HG02840 (cell line): ENCODE measurements around the gene GRAMD1A.
"Not testable (repeated sequence)": the region's sequence is repeated elsewhere in the genome, so short reads cannot be mapped to it uniquely, and the experiment has no call there.

Experiments
- ATAC-seq: cut with Tn5 transposase; IDR thresholded peaks from one replicate; pipeline ENCODE4 v1.9.1; 2021; ENCODE audit warnings: mild to moderate bottlenecking, moderate library complexity, moderate number of reproducible peaks; ENCODE audit not compliant: unreplicated experiment, low FRiP score

GRAMD1A gene

GRCh38 chr19:34975056-34975455, 25.1 kb upstream of the GRAMD1A start:
- ATAC-seq, result no peak

GRCh38 chr19:34976611-34977010, 23.5 kb upstream of the GRAMD1A start:
- no peak for ATAC-seq

GRCh38 chr19:34979819-34980640, 20.1 kb upstream of the GRAMD1A start:
- no peak for ATAC-seq

- ATAC-seq, result no peak
Measured at GRCh38 chr19:34982275-34982674, 17.8 kb upstream of the GRAMD1A start.

- no peak for ATAC-seq
Measured at GRCh38 chr19:34983786-34984185, 16.3 kb upstream of the GRAMD1A start.

GRCh38 chr19:34984287-34984686, 15.8 kb upstream of the GRAMD1A start:
- no peak for ATAC-seq

- no peak for ATAC-seq
Measured at GRCh38 chr19:34985249-34986022, 14.7 kb upstream of the GRAMD1A start.

- ATAC-seq, result no peak
Measured at GRCh38 chr19:34988119-34988518, 12.0 kb upstream of the GRAMD1A start.

- no peak for ATAC-seq
Measured at GRCh38 chr19:34989298-34989697, 10.8 kb upstream of the GRAMD1A start.

- ATAC-seq, result no peak
Measured at GRCh38 chr19:34990578-34991192, 9.4 kb upstream of the GRAMD1A start.

GRCh38 chr19:34991542-34992333, 8.4 kb upstream of the GRAMD1A start:
- no peak for ATAC-seq

- not testable (repeated sequence) for ATAC-seq
Measured at GRCh38 chr19:34992582-34992981, 7.5 kb upstream of the GRAMD1A start.

- no peak for ATAC-seq
Measured at GRCh38 chr19:34994286-34994642, 5.9 kb upstream of the GRAMD1A start.

GRCh38 chr19:34994643-34995541, 5.2 kb upstream of the GRAMD1A start:
- ATAC-seq, result no peak

- no peak for ATAC-seq
Measured at GRCh38 chr19:34995551-34995950, 4.6 kb upstream of the GRAMD1A start.

GRCh38 chr19:34997071-34997617, 3.0 kb upstream of the GRAMD1A start:
- no peak for ATAC-seq

GRCh38 chr19:34998224-34998623, 1.9 kb upstream of the GRAMD1A start:
- not testable (repeated sequence) for ATAC-seq

GRCh38 chr19:34998777-34999497, 1.2 kb upstream of the GRAMD1A start:
- ATAC-seq, result no peak

- ATAC-seq, result no peak
Measured at GRCh38 chr19:35000338-35000646, 169 bp downstream of the GRAMD1A start.
